HG03064 (cell line): ENCODE data around the gene FBLN2.
"Not testable (repeated sequence)": the region's sequence is repeated elsewhere in the genome, so short reads cannot be mapped to it uniquely, and the experiment has no call there.

Experiments used
- ATAC-seq: cut with Tn5 transposase; IDR thresholded peaks from one replicate; pipeline ENCODE4 v1.9.1; 2021; ENCODE audit warnings: low read depth; ENCODE audit not compliant: unreplicated experiment

FBLN2 gene

DNA sequence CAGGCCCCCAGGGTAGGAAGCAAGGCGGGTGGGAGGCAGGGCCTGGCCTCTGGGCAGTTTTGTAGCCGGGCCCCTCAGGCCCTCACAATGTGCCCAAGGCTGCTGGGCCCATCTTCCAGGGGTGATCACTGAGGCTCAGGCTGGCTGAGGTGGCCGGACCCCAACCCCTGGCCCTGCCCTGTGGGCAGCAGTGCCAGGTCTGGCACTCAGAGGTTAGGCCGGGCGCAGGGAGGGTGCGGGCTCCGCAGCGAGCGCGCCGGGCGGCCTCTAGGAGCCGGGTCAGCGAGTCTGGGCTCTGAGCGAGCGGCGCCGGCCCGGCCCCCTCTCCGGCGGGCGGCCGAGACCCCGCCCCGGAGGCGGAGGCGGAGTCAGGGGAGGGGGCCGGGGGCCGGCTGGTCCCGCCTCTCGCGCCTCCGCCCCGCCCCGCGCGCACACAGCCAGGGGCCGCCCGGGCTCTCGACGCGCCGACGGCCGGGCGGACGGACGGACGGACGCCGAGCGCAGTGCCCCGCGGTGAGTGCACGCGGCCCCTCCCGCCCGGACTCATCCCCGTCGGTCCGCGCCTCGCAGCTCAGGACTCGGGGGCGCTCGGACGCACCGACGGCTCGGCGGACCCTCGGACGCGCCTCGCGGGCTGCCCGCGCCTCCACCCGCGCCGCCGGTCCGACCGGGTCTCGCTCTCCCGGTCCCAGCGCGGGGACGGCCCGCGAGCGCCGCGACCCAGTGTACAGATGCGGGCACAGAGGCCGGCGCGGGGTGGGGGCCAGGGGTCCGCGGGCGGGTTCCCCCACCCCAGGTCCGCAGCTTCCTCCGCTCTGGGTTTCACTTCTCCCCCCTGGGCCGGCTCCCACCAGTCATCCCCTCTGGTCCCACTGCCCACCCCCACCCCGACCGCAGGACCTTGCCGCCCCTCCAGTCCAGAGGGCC lies at the start of gene FBLN2:
Gene FBLN2, plus strand, starts transcription at position 430 of the 927 bp plus-strand sequence. CDS start 21,231 bp downstream, outside the sequence.
- ATAC-seq: no peak

DNA sequence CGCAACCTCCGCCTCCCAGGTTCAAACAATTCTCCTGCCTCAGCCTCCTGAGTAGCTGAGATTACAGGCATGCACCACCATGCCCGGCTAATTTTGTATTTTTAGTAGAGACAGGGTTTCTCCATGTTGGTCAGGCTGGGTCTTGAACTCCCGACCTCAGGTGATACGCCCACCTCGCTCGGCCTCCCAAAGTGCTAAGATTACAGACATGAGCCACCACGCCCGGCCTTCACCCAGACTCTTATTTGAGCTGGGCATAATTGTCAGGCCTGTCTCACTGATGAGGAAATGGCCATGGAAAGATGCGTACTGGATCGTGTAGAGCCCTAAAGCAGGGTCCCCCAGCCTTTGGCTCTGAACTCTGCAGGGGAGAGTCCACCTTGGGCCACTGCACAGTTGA lies 49.7 kb upstream of the FBLN2 start:
- ATAC-seq: not testable (repeated sequence)

DNA sequence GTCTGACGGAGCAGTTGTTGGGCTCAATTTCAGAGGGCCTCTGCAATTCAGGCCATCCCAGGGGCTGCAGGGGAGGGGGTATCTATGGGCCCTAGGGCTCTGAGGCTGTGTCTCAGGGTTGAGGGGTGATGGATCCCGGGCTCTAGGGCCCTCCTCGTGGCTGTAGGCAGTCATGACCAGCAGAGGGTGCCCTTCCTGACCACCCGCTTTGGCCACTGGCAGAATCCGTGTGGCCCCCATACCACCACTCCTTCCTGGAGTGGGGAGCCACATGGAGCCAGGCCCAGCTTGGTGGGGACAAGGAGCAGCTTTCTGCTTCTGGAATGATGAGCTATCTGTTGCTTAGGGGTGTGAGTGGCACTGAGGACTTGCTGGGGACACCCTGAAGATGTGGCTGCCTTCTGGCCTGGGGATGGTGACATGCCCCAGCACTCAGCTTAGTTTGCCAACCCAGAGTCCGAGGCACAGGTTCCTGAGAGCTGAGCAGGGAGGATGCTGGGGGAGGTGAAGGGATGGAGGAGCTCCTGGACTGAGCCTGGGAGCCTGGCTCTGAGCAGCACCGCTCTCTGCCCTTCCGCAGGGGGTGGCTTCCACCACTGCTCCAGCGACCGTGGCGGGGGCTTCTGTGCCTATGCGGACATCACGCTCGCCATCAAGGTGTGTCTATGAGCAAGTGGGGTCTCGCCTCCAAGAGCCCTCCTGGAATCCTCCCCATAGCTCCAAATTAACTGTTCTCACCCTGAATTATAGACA lies 48.6 kb upstream of the FBLN2 start:
- ATAC-seq: no peak

DNA sequence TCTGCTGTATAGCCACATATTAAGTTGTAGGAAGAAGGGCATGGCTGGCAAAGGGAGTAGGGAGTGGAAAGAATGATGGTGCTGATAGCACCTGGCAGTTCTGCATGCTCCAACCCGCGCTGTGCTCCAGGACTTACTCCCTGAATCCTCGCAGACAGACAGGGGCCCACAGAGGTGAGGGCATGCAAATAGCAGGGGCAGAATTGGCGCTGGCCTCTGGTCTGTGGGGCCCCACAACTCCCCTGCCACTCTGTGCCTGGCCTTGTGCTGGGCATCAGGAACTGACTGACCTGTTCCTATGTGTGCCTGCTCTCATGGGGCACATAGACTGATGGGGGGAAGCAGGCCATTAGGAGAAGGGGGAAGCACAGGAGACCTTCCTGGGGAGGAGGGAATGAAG lies 47.9 kb upstream of the FBLN2 start:
- no peak for ATAC-seq

DNA sequence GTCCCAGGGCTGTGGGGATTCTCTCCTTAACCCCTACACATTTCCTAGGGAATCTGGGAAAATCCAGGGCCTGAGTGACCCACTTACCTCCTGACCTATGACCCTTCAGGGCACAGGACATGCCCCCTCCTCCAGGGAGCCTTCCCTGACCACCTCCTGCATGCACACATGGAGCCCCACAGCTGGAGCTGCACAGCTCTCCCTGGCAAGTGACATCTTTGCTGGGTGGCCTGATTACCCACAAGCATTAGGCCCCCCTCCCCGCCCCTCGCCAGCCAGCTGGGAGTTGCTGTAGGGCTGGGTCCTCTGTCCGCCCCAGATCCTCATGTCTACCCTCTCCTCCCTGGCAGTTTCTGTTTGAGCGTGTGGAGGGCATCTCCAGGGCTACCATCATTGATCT lies 47.4 kb upstream of the FBLN2 start:
- no peak for ATAC-seq

DNA sequence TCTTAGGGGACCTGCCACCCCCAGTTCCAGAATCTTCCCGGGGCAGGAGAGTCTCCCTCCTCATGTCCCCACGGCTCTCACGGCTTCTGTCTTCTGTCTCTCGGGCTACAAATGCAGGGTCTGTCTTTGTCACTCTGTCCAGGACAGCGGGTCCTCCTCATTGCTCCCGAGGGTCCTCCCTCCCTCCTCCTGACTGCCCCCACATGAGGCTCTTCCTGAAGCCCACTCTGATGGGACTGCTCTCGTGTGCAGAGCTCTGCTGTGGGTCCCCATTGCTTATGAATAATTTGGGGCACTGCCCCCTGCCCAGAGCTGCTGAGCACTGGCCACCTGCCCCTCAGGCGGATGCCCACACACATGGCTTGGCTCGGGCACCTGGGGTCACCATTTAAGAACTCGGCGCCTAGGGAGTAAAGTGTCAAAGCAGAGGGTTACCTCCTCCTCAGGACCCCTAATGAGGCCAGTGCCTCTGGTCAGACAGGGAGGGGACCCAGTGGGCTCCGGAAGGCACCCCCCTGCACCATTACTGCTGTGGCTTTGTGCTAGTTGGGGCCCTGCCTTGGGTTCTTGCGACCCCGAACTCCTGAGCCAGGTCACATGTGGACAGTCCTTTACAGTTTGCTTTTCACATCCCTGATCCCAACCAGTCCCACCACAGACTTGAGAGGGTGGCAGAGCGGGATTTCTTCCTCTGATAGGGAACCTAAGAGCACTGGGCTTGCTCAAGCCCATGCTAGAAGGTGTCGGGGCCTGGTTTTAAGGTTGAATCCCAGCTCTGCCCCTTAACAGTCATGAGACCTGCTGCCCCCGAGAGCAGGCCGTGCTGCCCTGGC lies 46.8 kb upstream of the FBLN2 start:
- no peak for ATAC-seq

DNA sequence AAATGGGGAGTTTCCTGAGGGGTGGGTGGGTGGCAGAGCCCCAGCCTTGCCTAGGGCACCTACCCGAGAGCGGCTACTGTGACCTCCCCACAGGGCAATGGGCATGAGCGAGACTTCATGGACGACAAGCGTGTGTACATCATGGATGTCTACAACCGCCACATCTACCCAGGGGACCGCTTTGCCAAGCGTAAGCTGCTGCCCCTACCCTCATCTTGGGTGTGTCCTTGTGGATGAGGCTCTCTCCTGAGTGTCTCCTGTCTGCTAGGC lies 46.2 kb upstream of the FBLN2 start:
- ATAC-seq: no peak

DNA sequence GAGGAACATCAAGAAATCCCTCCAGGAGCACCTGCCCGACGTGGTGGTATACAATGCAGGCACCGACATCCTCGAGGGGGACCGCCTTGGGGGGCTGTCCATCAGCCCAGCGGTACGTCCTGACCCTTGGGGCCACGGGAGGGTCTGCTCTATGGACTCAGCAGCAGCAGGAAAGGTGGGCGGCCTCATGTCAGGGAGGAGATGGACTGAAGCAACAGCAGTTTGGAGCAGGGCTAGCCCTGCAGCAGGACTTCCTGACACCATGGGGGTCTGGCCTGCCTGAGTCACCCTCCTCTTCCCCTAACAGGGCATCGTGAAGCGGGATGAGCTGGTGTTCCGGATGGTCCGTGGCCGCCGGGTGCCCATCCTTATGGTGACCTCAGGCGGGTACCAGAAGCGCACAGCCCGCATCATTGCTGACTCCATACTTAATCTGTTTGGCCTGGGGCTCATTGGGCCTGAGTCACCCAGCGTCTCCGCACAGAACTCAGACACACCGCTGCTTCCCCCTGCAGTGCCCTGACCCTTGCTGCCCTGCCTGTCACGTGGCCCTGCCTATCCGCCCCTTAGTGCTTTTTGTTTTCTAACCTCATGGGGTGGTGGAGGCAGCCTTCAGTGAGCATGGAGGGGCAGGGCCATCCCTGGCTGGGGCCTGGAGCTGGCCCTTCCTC lies 44.6 kb upstream of the FBLN2 start:
- ATAC-seq: no peak

DNA sequence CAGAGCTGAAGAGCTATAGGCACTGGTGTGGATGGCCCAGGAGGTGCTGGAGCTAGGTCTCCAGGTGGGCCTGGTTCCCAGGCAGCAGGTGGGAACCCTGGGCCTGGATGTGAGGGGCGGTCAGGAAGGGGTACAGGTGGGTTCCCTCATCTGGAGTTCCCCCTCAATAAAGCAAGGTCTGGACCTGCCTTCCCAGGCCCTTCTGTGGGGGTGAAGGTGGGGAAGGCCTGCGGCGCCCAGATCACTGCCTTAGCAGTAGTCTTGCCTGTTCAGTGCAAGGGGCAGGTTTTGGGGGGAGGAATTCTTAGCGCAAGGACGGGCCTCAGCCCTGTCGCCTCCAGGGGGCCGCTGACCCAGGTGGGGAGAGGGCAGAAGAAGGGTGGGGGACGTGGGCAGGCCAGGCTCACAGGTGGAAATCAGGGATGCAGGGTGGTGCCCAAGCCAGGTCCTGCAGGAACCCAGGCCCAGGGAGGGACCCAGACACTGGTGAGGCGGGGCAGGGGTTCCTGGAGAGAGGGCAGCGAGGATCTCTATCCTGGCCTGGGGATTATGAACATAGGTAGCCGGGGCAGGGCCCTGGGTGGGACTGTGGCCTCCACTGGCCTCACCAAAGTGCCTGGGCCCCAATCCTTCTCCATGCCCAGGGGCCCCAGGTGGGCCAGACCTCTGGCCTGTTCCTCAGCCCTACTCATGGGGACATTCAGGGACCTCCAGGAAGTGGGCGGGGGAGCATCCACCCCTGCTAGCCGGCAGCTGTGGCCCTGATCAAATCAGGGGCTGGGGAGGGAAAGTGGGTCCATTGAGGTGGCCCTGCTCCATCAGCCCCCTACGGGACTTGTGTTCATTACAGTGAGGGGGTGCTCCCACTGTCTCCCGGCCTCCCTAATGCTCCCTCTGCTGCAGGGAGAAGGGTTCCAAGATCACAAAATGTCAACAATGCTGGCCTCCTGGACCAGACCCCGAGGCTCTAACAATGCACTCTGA lies 43.5 kb upstream of the FBLN2 start:
- ATAC-seq: no peak

DNA sequence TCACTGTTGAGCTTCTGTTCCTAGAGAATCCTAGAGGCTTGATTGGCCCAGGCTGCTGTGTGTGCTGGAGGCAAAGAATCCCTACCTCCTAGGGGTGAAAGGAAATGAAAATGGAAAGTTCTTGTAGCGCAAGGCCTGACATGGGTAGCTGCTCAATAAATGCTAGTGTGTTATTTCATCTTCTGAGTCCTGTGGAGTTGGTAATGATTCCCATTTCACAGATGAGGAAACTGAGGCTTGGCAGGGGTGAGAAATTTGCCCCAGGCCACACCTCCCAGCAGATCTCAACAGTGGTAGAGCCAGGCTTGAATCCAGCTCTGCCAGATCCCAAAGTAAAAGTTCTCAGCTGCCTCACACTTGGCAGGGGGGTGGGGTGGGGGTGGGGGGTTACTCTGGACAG lies 42.7 kb upstream of the FBLN2 start:
- no peak for ATAC-seq

DNA sequence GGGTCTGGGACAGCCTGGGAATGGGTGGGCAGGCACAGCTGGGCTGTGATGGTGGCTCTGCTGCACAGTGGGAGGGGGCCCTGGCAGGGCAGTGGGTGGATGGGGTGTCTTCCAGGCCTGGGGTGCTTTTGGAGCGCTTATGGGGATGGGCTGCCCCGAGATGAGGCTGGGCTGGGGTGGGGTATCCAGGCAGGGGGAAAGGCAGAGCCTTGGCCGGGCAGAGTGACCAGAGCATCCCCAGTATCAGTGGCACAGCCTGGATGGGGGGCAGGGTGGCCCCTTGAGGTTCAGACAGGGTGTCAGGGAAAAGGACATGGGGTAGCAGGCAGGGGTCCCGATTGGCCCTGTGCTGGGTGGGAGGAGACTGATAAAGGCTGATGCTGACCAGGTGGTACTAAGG lies 42.2 kb upstream of the FBLN2 start:
- ATAC-seq: no peak

DNA sequence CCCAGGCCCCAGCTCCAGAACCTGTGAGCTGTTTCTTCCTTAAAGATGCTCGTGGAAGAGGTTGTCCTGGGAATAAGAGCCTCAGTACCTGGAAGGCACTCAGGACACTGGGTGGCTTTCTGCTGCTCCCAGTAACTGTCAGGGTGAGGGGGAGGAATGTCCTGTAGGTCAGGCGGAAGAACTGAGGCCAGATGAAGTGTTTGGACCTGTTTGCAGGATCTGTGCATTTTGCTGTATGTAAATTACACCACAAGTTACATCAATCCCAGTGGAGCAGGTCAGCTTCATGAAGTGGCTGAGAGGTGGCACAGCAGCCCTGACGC lies 41.7 kb upstream of the FBLN2 start:
- ATAC-seq: no peak

DNA sequence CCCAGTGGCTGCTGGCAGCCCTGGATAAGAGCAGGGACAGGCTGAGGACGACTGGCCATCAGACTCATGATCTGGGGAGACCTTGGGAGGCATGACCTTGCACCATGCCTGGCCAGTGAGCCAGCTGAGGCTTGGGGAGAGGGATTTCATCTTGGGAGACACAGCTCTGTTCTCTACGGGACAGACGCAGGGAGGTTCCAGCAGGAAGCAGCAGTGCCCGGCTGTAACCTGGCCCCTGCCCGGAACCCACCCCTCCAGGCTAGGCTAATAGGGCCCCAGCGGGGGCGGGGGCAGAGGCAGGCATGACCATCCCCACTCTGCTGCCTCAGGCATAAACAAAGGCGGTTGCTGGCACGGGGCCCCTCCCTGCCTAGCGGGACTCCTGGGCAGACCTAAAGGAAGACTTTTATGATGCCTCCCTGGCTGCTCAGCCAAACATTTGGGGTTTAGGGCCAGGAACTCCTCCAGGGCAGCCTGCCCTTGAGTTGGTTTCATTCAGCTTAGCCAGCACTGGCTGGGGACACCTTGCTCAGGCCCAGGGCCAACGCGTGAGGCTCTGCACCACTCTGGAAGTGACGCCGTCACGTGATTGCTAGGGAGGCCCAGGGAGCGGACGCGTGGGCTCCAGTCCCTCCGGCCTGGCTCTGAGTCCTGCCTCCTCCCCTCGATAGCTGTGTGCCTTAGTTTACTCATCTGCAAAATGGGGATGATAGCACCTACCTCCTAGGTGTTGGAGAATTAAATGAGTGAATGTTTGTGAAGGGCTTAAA lies 41.2 kb upstream of the FBLN2 start:
- ATAC-seq: no peak

DNA sequence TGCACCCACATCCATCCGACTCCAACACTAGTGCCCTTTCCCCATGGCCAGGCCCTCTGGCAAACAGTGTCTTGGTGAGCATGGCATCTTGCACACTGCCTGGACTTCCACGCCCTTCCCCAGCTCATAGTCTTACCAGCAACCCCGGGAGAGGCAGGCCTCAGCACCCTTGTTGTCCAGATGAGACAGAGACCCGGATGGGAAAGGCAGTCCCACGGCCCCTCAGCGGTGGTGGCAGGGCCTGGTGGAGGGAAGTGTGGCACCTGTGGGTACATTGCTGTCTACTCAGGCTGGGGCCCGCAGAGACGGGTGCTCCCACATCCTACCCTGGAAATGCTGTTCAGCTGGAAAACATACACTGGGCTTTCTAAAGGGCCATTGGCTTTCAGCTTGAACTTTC lies 40.4 kb upstream of the FBLN2 start:
- ATAC-seq: no peak

DNA sequence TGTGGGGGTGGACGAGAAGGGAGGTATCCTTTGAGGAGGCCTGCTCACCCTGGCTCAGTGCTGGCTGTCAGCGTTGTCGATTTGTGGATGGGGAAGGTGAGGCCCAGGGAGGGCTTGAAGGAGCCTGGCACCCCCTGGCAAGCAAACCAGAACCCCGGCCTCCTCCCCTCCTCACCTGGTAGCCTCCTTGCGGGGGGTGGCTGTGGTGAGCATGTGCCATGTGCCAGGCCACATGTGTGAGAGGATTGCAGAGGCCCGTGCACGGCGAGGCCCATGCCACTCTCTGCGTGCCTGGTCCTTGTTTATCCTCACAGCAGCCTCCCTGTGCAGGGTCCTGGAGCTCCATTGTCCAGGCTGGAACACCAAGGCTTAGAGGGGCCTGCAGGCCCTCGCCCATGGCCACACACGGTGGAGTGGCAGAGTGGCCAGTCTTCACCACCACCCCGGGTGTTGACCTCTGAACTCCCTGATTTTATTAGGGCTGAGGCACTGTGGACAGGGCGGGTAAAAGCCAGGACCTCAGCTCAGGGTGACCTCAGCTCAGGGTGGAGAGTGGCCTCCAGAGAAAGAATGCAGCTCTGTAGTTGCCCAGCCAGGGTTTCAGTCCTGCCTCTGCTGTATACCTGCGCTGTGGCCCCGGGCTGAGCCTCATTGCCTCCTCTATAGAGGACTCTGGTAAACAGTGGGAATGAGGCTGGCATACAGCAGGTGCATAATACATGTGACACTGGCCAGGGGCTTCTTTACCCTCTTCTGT lies 39.7 kb upstream of the FBLN2 start:
- no peak for ATAC-seq

DNA sequence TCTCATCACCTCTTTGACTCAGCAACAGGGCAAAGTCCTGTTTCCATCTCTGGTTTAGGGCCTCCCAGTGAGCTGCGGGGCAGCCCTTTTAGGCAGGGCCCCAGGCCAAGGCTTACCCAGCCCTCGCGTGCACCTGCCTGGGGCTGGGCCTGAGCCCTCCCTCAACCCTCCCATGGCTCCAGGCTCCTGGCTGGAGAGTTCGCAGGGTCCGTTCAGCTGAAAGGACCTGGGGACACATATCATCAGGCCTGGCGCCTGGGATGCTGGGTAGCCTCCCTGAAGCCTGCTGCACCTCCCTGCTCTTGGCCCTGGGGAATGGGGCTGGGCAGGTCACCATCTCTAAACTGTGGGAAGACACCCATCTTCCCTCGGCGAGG lies 39.1 kb upstream of the FBLN2 start:
- ATAC-seq: no peak

DNA sequence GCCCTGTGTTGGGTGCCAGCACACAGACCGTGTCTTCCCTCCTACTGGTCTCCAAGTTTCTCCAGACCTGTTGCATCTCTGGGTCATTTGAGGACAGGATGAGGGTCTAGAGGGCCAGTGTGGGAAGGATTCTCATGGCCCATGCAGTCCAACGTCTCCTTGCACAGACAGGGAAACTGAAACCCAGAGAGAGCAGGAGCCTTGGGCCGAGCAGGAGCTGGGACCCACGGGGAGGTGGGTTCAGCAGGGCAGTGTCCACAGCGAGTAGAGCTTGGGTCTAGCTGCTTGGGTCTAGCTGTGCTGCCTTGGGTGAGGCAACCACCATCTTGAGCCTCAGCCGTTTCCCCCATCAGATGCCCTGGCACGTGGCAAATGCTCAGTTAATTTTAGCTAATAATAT lies 36.5 kb upstream of the FBLN2 start:
- no peak for ATAC-seq
